RWPE2 (cell line): ENCODE results near the gene FILIP1.
"Not testable (repeated sequence)": the region's sequence is repeated elsewhere in the genome, so short reads cannot be mapped to it uniquely, and the experiment has no call there.

ENCODE experiments used
- ATAC-seq: fragments of 200-7000 bp; cut with Tn5 transposase; 3 replicates; pipeline ENCODE4 v1.9.1; 2021; ENCODE audit warnings: low read depth
- DNase-seq: peaks from one replicate; pipeline ENCODE4 v3.0.0-alpha.2; 2020; ENCODE audit warnings: low spot score
- H3K27ac ChIP-seq: fragments of 450-650 bp; 2 replicates; pipeline ENCODE4 v1.5.1; 2017; ENCODE audit warnings: mild to moderate bottlenecking; ENCODE audit not compliant: poor library complexity, severe bottlenecking
- H3K27me3 ChIP-seq: fragments of 250-450 bp; sonication (Bioruptor Pico); 2 replicates; pipeline ENCODE4 v1.5.1; 2021; ENCODE audit warnings: mild to moderate bottlenecking, moderate library complexity; ENCODE audit not compliant: insufficient read depth, poor library complexity, severe bottlenecking
- H3K36me3 ChIP-seq: fragments of 250-450 bp; sonication (Bioruptor Pico); 2 replicates; pipeline ENCODE4 v1.5.1; 2020; ENCODE audit warnings: low read depth, mild to moderate bottlenecking, moderate library complexity
- H3K4me1 ChIP-seq: fragments of 250-450 bp; sonication (Bioruptor Pico); 2 replicates; pipeline ENCODE4 v1.5.1; 2021; ENCODE audit warnings: mild to moderate bottlenecking, moderate library complexity; ENCODE audit not compliant: insufficient read depth, poor library complexity, severe bottlenecking
- H3K4me3 ChIP-seq: fragments of 250-450 bp; sonication (Bioruptor Pico); 2 replicates; pipeline ENCODE4 v1.5.1; 2021; ENCODE audit warnings: mild to moderate bottlenecking, moderate library complexity; ENCODE audit not compliant: severe bottlenecking
- H3K9me3 ChIP-seq: fragments of 250-450 bp; sonication (Bioruptor Pico); 2 replicates; pipeline ENCODE4 v1.5.1; 2021; ENCODE audit warnings: mild to moderate bottlenecking, moderate library complexity; ENCODE audit not compliant: severe bottlenecking
- TF ChIP-seq, protein P1 (sequence below): fragments of 450-650 bp; IDR thresholded peaks from one replicate; pipeline ENCODE4 v1.5.1; 2017; ENCODE audit warnings: mild to moderate bottlenecking, moderate library complexity; ENCODE audit not compliant: poor library complexity, severe bottlenecking

Gene FILIP1

DNA sequence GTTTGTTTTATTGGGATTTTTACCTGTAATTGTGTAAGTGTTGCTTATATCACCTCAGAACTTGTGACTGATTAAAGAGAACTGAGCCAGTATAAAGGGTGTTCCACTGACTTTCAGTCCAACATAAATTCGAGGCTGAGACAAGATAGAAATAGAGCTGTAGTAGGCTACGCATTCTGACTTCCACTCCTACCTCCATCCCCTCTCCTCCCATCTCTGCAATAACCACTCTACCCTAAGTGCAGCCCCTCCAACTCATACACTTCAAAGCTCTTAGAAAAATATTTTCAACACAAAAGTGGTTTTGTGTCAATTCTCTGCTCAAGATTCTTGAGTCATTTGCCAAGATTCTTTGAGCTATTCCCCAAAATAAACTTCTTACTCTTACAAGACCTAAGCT lies 48.7 kb downstream of the FILIP1 start:
- H3K4me3 ChIP-seq = no peak overlapping the region
- no peak for DNase-seq
- H3K4me1 ChIP-seq = peaks cover 3% of the 10 kb centered on the region

DNA sequence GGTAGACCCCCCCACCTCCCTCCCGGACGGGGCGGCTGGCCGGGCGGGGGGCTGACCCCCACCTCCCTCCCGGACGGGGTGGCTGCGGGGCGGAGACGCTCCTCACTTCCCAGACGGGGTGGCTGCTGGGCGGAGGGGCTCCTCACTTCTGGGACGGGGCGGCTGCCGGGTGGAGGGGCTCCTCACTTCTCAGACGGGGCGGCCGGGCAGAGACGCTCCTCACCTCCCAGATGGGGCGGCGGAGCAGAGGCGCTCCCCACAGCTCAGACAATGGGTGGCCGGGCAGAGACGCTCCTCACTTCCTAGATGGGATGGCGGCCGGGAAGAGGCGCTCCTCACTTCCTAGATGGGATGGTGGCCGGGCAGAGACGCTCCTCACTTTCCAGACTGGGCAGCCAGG lies 51.7 kb downstream of the FILIP1 start:
- H3K36me3 ChIP-seq, H3K27me3 ChIP-seq, H3K4me3 ChIP-seq, H3K9me3 ChIP-seq, H3K4me1 ChIP-seq, H3K27ac ChIP-seq, DNase-seq, ATAC-seq: not testable (repeated sequence)

More for the DNA sequence above, 48.7 kb downstream of the FILIP1 start:
- TF ChIP-seq, protein P1, sequence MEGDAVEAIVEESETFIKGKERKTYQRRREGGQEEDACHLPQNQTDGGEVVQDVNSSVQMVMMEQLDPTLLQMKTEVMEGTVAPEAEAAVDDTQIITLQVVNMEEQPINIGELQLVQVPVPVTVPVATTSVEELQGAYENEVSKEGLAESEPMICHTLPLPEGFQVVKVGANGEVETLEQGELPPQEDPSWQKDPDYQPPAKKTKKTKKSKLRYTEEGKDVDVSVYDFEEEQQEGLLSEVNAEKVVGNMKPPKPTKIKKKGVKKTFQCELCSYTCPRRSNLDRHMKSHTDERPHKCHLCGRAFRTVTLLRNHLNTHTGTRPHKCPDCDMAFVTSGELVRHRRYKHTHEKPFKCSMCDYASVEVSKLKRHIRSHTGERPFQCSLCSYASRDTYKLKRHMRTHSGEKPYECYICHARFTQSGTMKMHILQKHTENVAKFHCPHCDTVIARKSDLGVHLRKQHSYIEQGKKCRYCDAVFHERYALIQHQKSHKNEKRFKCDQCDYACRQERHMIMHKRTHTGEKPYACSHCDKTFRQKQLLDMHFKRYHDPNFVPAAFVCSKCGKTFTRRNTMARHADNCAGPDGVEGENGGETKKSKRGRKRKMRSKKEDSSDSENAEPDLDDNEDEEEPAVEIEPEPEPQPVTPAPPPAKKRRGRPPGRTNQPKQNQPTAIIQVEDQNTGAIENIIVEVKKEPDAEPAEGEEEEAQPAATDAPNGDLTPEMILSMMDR = no peak
- Histone ChIP-seq H3K27me3 (no peaks in the 10 kb centered on the region), H3K27ac (no peak overlapping the region), H3K9me3 (no peaks in the 10 kb centered on the region), H3K36me3 (no peaks in the 10 kb centered on the region)
- no peak for ATAC-seq

DNA sequence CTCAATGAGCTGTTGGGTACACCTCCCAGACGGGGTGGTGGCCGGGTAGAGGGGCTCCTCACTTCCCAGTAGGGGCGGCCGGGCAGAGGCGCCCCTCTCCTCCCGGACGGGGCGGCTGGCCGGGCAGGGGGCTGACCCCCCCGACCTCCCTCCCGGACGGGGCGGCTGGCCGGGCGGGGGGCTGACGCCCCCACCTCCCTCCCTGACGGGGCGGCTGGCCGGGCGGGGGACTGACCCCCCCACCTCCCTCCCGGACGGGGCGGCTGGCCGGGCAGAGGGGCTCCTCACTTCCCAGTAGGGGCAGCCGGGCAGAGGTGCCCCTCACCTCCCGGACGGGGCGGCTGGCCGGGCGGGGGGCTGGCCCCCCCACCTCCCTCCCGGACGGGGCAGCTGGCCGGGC lies 52.1 kb downstream of the FILIP1 start:
- not testable (repeated sequence) for H3K9me3 ChIP-seq, ATAC-seq, H3K4me3 ChIP-seq, H3K27ac ChIP-seq, DNase-seq, H3K27me3 ChIP-seq, H3K4me1 ChIP-seq, H3K36me3 ChIP-seq

DNA sequence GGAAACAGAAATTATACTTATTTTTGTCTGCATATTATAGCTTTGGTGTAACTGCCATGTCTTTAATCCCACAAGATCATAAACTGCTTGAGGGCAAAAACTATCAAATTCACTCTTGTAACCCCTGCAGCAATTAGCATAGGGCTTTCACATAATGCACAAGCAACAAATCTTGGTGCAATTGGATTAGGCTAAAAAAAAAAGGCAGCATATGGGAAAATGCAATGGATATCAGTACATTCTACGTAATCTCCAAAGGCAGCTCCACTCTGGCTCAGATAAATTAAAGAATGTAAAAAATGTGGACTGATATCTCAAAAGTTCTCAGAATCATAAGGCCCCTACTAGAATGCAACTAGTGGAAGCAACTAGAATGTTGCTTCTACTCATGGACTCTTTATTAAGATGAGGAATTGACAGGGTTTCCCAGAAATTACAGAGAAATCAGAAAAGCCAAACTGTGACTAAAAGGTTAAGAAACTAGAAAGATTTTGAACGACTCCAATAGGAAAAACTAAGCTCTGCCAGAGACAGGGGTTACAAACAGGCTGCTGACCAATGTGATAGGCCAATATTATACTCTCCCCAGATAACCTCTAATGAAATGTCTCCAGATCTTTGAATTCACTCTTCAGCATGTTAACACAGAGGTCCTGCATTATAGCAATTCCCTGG lies 55.0 kb downstream of the FILIP1 start:
- Histone ChIP-seq H3K36me3 (no peaks in the 10 kb centered on the region), H3K4me3 (no peak overlapping the region), H3K27me3 (no peaks in the 10 kb centered on the region), H3K9me3 (no peaks in the 10 kb centered on the region), H3K27ac (no peak overlapping the region), H3K4me1 (no peaks in the 10 kb centered on the region)
- TF ChIP-seq, protein P1 = no peak
- ATAC-seq = no peak
- DNase-seq = no peak

DNA sequence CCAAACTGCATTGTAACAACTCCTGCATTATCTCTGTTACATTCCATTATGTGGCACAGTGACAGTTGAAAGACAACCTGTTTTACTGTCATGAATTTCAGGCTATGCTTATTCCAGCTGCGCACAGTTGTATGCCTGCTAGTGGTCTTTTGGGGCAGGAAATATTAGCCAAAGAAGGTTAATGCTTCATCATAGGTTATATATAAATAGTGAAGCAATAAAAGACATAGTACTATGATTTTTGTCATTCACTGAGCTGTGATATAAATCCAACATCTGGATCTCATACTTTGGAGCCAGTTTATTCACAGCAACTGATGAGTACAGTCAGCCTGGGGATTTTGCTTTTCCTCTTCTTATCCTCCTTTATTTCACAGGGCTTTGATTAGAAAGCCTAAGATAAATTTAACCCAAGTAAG lies 55.6 kb downstream of the FILIP1 start:
- DNase-seq = no peak
- Histone ChIP-seq H3K27ac (no peak overlapping the region), H3K4me3 (no peak overlapping the region), H3K27me3 (no peaks in the 10 kb centered on the region), H3K36me3 (no peaks in the 10 kb centered on the region), H3K4me1 (no peaks in the 10 kb centered on the region), H3K9me3 (no peaks in the 10 kb centered on the region)
- TF ChIP-seq, protein P1 = no peak
- ATAC-seq = no peak

DNA sequence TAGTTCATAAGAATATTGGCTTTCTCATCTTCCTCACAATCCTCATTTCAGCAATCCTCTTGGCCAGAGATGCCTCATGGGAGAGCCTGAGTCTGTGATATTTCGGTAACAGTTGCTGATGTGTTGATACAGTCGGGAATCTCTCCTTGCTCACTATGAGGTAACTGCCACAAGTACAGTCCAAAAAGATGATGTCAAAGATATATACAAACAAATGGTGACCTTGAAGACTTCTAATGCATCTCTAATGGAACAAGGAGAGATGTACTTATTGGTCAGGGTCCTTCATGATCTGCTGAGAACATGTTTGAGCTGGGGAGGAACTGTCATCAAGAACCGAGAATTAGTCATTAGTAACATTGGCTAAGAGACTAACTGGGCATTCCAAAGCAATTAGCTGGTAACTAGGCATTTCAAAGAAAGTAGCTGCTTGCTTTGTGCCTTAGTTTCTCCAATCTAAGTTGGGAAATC lies 56.1 kb downstream of the FILIP1 start:
- TF ChIP-seq, protein P1 = no peak
- H3K27me3 ChIP-seq = no peaks in the 10 kb centered on the region
- H3K36me3 ChIP-seq = no peaks in the 10 kb centered on the region
- no peaks in the 10 kb centered on the region for H3K4me1 ChIP-seq
- H3K27ac ChIP-seq = no peak overlapping the region
- H3K4me3 ChIP-seq = no peak overlapping the region
- DNase-seq = no peak
- no peaks in the 10 kb centered on the region for H3K9me3 ChIP-seq
- ATAC-seq = peak; percentile 60; the same call in 2 of the 3 replicates
